ENCODE data around the gene ZNF423.

GRCh38 chr16:49645263-49645662 lies 210.6 kb downstream of the ZNF423 start:
- TF ChIP-seq CTCF (conservative IDR thresholded peaks at IDR 0.05; ENCODE audit: low read depth in 2 of 2) = no peak
- no peak for TF ChIP-seq CREB1 (CRISPR knock-in tag; IDR thresholded peaks at IDR 0.05; ENCODE audit: low read depth)
- TF ChIP-seq POLR2AphosphoS5 (IDR thresholded peaks at IDR 0.05; ENCODE audit: low read depth) = no peak
- TF ChIP-seq EZH2 (IDR thresholded peaks at IDR 0.05; ENCODE audit: low read depth, unreplicated experiment) = no peak
- no peak for TF ChIP-seq REST (IDR thresholded peaks at IDR 0.05; ENCODE audit: unreplicated experiment)
- TF ChIP-seq JUNB (IDR thresholded peaks at IDR 0.05; ENCODE audit: unreplicated experiment) = no peak
